Measurements from ENCODE around the gene SP6.

Gene SP6

DNA sequence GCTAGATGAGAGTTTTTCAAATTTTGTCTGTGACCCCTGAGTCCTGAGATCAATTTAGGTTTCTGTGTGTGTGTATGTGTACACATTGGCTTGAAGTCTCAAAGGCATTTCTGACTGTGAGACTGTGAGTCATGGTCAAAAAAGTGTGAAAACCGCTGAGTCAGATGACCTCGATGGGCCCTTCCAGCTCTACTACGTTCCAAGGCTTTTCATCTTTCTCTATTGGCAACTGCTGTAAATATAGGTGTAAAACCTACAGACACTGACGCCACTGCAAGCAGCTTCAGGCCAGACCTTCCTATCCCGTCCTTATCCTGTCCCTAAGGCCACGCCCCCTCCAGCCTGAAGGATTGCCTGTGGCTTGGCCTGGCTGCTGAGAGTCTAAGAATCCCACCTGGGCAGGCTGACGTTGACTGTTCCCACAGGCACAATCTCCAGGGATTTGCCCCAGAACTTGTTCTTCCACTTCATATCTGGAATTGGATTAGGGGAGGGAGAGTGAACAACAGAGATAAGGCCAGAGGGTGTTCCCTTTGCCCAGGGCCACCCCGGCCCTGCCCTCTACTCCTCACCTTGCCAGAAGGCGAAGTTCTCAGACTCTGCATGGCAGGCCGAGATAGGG is 40.7 kb downstream of the SP6 start:
- no peak for DNase-seq

GRCh38 chr17:47808830-47809480 is 42.0 kb downstream of the SP6 start:
- no peak for DNase-seq

DNA sequence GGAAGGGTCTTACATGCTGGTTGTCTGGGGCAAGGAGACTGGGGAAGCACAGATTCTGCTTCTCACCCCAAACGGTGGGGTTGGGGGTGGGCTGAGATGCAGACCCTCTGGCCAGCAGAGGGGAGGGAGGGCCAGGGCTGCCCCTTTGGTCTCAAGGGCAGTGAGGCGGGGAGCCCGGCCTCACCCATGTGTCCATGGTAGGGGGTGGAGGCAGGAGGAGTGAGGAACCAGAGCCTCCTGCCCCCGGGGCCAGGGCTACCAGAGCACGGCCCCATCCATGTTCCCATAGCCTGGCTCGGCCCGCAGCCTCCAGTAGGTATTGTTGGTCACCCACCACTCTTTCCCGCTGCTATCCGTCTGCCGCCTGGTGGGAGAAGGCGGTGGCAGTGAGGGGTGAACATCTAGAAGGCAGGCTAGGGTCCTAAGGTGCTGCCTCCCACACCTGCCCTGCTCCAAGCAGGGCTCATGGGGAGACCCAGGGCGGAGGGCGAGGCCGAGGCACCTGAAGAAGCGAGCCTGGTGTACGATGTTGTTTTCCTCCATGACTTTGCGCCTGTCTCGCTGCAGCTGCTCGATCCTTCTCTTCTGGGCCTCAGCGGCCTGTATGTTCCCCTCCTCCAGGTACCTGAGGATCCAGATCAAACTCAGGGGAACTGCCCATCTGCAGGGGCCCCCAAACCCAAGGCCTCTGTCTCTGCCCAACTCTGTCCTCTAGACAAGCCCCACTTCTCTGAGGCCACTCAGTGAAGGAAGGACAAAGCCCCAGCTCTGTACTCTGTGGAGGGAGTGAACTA is 42.7 kb downstream of the SP6 start:
- no peak for DNase-seq

DNA sequence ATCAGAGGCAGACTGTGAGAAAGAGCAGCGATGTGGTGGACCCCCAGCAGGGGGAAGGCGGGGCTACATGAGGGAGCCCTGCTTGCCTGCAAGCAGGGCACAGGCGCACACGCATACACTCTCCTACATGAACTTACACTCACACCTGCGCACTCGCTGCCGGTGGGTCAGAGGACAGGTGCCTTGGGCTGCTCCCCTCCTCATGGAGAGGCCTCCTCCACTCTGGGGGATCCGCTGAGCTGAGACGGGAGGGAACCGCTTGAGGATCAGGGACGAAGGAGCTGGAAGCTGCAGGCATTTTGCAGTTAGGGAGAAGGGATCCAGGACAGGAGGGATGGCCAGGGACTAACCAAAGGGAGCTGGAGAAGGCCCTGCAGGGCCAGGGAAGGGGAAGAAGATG is 43.5 kb downstream of the SP6 start:
- DNase-seq: no peak

DNA sequence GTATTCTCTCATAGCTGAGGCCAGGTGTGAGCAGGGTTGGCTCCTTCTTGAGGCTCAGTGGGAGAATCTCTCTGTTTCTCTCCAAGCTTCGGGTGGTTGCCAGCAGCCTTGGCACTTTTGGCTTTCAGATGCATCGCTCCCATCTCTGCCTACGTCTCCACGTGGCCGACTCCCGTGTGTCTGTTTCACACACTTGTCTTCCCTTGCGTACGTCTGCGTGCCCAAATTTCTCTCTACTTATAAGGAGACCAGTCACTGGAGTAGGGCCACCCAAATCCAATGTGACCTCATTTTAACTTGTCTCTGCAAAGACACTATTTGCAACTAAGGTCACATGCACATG is 44.1 kb downstream of the SP6 start:
- no peak for DNase-seq

DNA sequence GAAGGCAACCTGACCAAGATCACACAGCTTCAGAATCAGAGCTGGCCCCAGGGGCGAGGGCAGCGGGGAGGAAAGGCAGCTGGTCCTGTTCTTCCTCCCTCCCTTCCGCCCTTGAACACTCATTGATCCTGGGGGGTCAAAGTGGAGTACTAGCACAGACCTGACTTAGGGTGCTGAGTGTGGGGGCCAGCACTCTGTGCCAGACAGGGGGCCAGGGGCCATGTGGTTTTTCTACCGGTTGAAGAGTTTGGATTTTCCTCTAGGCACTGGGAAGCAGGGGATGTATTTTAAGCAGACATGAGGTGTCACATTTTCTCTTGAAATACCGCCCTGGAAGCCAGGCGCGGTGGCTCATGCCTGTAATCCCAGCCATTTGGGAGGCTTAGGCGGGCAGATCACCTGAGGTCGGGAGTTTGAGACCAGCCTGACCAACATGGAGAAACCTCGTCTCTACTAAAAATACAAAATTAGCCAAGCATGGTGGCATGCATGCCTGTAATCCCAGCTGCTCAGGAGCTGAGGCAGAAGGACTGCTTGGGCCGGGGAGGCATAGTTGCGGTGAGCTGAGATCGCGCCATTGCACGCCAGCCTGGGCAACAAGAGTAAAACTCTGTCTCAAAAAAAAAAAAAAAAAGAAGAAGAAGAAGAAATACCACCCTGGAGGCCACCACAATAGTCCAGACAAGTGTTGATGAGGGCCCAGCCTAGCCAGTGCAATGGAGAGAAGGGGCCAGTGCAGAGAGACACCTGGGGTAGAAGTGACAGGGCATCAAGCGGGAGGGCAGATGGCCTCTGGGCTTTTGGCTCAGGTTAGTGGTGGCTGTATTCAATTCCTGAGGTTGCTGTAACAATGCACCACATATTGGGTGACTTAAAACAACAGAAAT is 44.7 kb downstream of the SP6 start:
- DNase-seq: no peak

- DNase-seq: no peak
Measured at GRCh38 chr17:47804461-47804860, 46.5 kb downstream of the SP6 start.

GRCh38 chr17:47803751-47804150 is 47.2 kb downstream of the SP6 start:
- no peak for DNase-seq

DNA sequence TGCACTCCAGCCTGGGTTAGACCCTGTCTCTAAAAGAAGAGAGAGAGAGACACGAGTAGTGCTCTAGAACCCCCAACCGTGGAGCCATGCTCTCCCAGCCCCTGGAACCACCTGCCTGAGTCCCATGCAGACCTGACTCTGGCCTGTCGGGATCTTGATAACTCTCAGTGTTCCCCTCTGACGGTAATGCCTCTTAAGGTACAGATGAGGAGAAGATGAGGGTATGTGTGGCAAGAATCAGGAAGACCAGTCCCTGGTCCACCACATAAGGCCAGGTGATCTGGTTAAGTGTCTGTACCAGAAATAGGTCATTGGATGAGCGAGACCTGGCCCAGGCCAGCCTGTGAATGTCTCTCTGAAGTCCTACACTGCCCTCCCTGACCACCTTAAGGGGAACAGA is 47.8 kb downstream of the SP6 start:
- no peak for DNase-seq

- peak; percentile 73 for DNase-seq
Measured at GRCh38 chr17:47802341-47803022, 48.5 kb downstream of the SP6 start.

DNA sequence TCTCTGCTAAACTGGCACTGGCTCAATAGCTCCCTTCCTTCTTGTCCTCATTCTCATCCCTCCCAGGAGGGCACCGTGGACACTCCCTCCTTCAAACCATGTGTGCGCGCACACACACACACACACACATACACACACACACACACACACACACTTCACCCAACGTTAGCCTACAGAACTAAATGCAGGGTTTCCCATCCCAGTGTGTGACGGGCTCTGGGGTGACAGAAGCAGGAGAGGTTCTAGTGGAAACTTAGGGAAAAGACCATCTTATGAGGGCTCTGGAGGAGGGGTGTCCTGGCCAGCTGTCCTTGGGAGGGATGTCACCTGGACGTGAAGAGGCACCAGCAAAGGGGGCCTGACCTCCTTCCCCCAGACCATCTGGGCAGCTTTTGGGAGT is 49.1 kb downstream of the SP6 start:
- DNase-seq: no peak

DNA sequence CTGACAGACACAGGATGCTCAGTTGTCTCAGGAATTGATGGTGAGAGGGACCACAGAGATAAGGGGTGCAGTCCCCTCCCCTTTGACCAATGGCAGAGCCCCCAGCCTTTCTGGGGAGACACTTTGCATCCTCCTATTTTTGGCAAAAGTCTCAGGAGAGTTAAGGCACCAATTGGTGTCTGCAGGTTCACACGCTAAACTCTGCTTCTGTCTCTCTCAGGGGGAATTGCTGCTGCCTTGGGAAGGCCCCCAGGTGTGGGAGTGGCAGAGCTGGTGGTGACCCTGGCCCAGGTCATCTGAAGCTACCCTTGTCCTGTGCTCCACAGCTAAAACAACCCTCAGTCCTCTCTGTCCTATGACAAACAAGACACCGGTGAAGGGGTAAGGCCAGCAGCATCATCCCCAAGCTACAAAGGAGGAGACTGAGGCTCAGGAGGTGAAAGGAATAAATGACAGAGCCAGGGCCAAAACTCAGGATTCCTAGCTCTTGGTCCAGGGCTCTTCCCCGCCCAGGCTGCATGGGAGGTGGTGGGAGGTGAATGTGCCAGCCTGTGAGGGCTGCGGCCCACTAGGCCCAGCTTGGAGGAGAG is 49.7 kb downstream of the SP6 start:
- no peak for DNase-seq

GRCh38 chr17:47800686-47801085 is 50.3 kb downstream of the SP6 start:
- DNase-seq: no peak

DNA sequence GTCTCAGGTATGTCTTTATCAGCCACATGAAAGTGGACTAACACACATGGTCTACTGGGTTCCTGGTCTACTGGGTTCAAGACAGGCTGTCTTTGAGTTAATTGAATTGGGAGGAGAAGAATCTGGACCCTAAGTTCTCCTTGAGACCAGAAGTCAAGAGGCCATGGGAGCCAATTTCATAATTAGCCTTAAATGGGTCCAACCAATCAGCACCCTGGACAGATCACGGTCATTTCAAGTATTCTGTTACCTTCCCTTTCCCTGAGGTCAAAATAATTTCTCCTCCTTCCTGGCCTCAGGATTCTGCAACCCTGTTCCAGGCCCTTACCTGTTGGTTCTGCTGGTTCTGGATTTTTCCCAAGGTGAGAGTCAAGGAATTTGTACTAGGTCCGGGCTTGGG is 53.2 kb downstream of the SP6 start:
- DNase-seq: no peak

Data from NCI-H748 treated with DMSO at 0.1 percent for 48 hours (cell line).